Tibial artery (tissue), 4 donors: ENCODE data around the gene NSG1.
A peak's percentile ranks its signal among the peaks of the same experiment; 100 is the strongest.

Experiments used
- DNase-seq, 2 donors: peaks; one replicate each; pipeline ENCODE4 v3.0.0-alpha.2; 2019
- H3K27ac ChIP-seq, 2 donors: fragments of 200-600 bp; sonication (generic) in 1 of 2; 1 replicate in 1 of 2; 2 replicates in 1 of 2; pipeline ENCODE4 v1.5.1; 2018 to 2019; ENCODE audit warnings: mild to moderate bottlenecking in 1 of 2
- H3K27me3 ChIP-seq, 2 donors: fragments of 200-600 bp; sonication (generic) in 1 of 2; one replicate each; pipeline versions ENCODE4 v1.5.1 to v1.6.0; 2016 to 2019
- H3K36me3 ChIP-seq, 3 donors: fragments of 200-600 bp; sonication (generic) in 2 of 3; one replicate each; pipeline ENCODE4 v1.5.1; 2016 to 2019; ENCODE audit warnings: mild to moderate bottlenecking in 2 of 3
- H3K4me1 ChIP-seq, 4 donors: fragments of 200-600 bp; sonication (generic) in 2 of 4; 1 replicate in 3 of 4; 2 replicates in 1 of 4; pipeline ENCODE4 v1.5.1; 2016 to 2019
- H3K4me3 ChIP-seq, 2 donors: fragments of 200-600 bp; sonication (generic) in 1 of 2; 1 replicate in 1 of 2; 2 replicates in 1 of 2; pipeline ENCODE4 v1.5.1; 2018 to 2019; ENCODE audit warnings: mild to moderate bottlenecking in 2 of 2
- H3K9me3 ChIP-seq, 3 donors: fragments of 200-600 bp; sonication (generic) in 1 of 3; one replicate each; pipeline ENCODE4 v1.5.1; 2016 to 2019
- intact Hi-C: fragments of 100-400 bp; cut with DNase I; formaldehyde crosslinking; loops from one replicate; pipeline ENCODE4 v1.15.0; 2023; ENCODE audit warnings: low total_unique reads
- TF ChIP-seq, protein P1 (sequence below), 2 experiments: fragments of 200-600 bp in 1 of 2; fragments of 450-650 bp in 1 of 2; IDR thresholded peaks; one replicate each; pipeline ENCODE4 v1.5.1; 2017 to 2019; ENCODE audit warnings: antibody characterized with exemption in 2 of 2, mild to moderate bottlenecking in 1 of 2, moderate library complexity in 1 of 2

Gene NSG1

DNA sequence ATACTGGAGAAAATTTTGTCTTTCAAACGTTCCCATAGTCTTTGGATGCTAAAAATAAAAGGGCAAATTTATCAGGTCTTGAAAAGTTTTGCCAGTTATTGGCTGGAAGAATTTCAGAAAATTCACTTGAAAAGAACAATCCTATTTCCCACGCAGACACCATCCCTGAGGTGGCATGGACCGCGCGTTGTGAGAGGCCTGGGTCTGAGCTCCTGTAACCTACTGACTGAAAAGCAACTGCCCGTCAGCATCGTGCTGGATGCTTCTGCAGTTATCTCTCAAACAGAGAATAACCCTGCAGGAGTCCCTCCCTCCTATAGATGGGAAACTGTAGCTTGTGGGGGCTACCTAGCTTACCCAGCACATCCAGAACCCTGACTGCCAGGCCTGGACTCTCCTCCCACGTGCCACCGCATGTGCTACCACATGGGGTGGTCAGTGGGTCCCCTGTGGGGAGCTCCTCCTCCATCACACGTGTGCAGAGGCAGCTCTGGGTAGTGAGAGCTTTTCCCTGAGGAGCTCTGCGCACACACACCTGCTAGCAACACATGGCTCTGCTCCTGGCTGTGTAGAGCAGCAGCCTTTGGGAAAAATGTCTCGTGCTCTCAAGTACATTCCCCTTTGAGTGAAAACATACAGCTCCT lies 36.1 kb downstream of the NSG1 start:
- no peak for DNase-seq
- no peak overlapping the region for H3K4me3 ChIP-seq
- intact Hi-C loops = no loop called here
- H3K36me3 ChIP-seq = peaks cover 62 to 91% (median 70%) of the 10 kb centered on the region in 3 donors
- TF ChIP-seq, protein P1, sequence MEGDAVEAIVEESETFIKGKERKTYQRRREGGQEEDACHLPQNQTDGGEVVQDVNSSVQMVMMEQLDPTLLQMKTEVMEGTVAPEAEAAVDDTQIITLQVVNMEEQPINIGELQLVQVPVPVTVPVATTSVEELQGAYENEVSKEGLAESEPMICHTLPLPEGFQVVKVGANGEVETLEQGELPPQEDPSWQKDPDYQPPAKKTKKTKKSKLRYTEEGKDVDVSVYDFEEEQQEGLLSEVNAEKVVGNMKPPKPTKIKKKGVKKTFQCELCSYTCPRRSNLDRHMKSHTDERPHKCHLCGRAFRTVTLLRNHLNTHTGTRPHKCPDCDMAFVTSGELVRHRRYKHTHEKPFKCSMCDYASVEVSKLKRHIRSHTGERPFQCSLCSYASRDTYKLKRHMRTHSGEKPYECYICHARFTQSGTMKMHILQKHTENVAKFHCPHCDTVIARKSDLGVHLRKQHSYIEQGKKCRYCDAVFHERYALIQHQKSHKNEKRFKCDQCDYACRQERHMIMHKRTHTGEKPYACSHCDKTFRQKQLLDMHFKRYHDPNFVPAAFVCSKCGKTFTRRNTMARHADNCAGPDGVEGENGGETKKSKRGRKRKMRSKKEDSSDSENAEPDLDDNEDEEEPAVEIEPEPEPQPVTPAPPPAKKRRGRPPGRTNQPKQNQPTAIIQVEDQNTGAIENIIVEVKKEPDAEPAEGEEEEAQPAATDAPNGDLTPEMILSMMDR (IDR thresholded peaks at IDR 0.05) = no peak
- no peaks in the 10 kb centered on the region for H3K4me1 ChIP-seq
- H3K9me3 ChIP-seq = no peaks in the 10 kb centered on the region
- H3K27ac ChIP-seq = no peak overlapping the region
- H3K27me3 ChIP-seq = no peaks in the 10 kb centered on the region

DNA sequence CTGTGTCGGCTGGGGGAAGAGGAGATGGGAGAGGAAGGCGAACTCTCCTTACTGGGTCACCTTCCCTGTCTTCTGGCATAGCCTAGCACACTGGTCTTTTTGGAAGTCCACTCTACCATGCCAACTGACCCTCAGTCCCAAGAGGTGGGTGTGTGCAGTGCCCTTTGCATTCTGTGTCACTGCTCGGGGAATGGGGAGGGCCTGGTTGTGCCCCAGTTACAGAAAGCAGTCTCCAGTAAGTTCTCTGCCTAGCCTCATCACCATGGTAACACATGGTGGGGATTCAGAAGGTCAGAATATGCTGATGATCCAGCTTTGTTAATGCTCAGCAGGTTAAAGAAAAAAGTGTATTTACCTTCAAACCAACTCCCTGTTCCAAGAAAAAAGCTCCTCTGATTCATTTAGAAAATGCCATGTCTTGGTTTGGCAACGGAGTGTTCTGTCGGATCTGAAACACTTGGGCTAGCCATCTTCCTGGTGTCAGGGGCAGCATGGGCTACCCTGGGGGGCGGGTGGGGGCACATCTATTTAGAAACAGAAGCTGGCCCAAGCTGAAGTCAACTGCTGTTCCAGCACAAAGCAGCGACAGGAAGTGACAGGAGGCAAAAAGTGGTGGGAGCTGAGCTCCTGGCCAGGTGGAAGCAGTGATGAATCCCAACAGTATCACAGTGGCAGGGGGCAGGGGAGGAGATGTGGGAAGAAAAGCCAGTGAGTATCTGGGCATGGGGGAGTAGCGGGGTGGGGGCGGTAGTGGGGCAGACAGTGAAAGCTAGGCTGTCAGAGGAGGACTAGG lies 37.0 kb downstream of the NSG1 start:
- no peak overlapping the region for H3K27ac ChIP-seq
- intact Hi-C loops = no loop called here
- no peak overlapping the region for H3K4me3 ChIP-seq
- H3K36me3 ChIP-seq = peaks cover 52 to 88% (median 67%) of the 10 kb centered on the region in 3 donors
- TF ChIP-seq, protein P1 (IDR thresholded peaks at IDR 0.05) = no peak
- H3K9me3 ChIP-seq = no peaks in the 10 kb centered on the region
- no peaks in the 10 kb centered on the region for H3K4me1 ChIP-seq
- H3K27me3 ChIP-seq = no peaks in the 10 kb centered on the region
- peak in 1 of 2 donors; percentile 10 for DNase-seq

DNA sequence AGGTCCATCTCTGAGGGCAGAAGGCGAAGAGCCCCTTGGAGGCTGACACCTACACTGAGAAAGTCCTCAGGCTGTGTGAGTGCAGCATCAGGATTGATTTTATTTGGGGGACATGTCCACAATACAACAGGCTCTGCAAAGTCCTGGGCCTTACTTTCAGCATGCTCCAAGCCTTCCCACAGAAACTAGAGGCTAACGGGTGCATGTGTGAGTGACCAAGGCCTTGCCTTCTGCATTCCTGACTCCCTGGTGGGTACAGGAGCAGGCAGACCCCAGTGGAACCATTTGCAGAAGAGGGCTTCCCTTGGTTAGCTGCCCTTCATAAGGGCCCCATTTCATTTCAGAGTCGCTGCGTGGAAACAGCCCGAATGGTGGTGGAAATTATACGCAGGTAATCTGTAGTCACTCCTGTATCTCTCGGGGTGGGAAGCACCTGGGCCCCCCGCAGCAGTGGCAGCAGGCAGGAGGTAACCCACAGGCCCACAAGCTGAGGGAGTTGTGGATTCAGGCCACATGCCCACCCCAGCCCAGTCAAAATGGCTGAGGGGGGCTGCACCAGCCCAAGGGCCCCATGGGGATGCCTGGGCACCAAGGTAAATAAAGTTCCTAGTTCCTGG lies 37.7 kb downstream of the NSG1 start:
- Histone ChIP-seq H3K4me1 (no peaks in the 10 kb centered on the region), H3K4me3 (no peak overlapping the region), H3K9me3 (no peaks in the 10 kb centered on the region), H3K36me3 (peaks cover 45 to 80% (median 60%) of the 10 kb centered on the region in 3 donors), H3K27ac (no peak overlapping the region), H3K27me3 (no peaks in the 10 kb centered on the region)
- TF ChIP-seq, protein P1 (IDR thresholded peaks at IDR 0.05) = no peak
- DNase-seq = peak in 1 of 2 donors; percentile 4
- intact Hi-C loops = no loop called here

DNA sequence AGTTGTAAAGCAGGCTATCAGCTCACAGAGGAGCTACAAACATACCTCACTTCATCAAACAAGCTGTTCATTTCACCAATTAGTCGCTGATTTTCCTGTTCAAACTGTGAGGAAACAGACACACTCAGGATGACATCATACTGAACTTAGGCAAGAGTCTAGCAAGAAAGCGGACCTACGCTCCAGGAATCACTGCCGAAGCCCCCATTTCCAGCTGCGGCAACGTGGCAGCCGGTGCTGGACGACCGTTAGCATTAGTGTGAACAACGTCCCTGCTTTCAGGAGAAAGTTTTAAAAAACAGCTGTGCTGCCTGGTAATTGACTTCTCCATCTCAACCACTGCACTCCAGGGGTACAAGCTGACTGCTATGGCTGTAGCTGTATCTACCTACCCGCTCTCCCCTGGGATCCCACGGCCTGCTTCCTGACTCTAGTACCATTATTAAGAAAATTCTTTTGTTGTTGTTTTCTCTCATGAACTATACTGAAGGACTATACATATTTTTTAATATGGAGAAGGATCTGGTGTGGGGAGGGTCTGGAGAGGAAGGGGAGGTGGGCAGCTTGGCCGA lies 38.3 kb downstream of the NSG1 start:
- H3K4me3 ChIP-seq = no peak overlapping the region
- H3K36me3 ChIP-seq = peaks cover 39 to 75% (median 54%) of the 10 kb centered on the region in 3 donors
- no peak overlapping the region for H3K27ac ChIP-seq
- intact Hi-C loops = no loop called here
- no peaks in the 10 kb centered on the region for H3K4me1 ChIP-seq
- TF ChIP-seq, protein P1 (IDR thresholded peaks at IDR 0.05) = no peak
- H3K9me3 ChIP-seq = no peaks in the 10 kb centered on the region
- H3K27me3 ChIP-seq = no peaks in the 10 kb centered on the region
- no peak for DNase-seq

DNA sequence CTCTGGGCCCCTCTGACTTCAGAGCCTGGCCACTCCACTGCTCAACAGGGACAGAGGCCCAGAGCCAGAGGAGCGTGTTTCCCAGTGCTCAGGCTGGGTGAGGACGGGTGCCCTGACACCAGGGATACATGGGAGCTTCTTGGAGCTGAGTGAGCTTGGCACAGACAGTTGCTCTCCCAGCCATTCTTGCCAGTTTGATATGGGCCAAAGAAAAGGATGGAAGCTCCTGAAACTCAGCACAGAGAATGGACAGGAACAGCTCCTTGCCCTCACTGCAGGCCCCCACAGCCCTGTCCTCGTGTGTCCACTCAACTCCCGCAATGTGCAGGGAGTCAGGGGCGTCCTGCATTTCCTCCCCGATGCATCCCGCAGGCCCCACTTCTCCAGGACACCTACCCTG lies 38.8 kb downstream of the NSG1 start:
- no peak overlapping the region for H3K27ac ChIP-seq
- H3K4me3 ChIP-seq = no peak overlapping the region
- no peaks in the 10 kb centered on the region for H3K9me3 ChIP-seq
- no peaks in the 10 kb centered on the region for H3K4me1 ChIP-seq
- DNase-seq = peak in 1 of 2 donors; percentile 7
- intact Hi-C loops = no loop called here
- TF ChIP-seq, protein P1 (IDR thresholded peaks at IDR 0.05) = no peak
- peaks cover 35 to 70% (median 49%) of the 10 kb centered on the region in 3 donors for H3K36me3 ChIP-seq
- no peaks in the 10 kb centered on the region for H3K27me3 ChIP-seq
